Right lobe of liver (tissue), 6 donors: ENCODE measurements around the gene CDCA7. TPM values are rescaled to one million over a fixed set of nuclear protein-coding genes. Genes with fewer than 3 reads are reported as not detected.
"Not testable (repeated sequence)": the region's sequence is repeated elsewhere in the genome, so short reads cannot be mapped to it uniquely, and the experiment has no call there.

ENCODE experiments used
- ATAC-seq, 4 donors: fragments of 200-7000 bp; cut with Tn5 transposase; one replicate each; pipeline ENCODE4 v1.9.1; 2020; ENCODE audit warnings: mild to moderate bottlenecking in 4 of 4, moderate library complexity in 4 of 4
- DNase-seq, 3 donors: peaks; one replicate each; pipeline ENCODE4 v3.0.0-alpha.2; 2020
- H3K27ac ChIP-seq, 3 donors: fragments of 200-600 bp; one replicate each; pipeline ENCODE4 v1.8.0; 2022
- H3K27me3 ChIP-seq, 2 donors: fragments of 200-600 bp; one replicate each; pipeline ENCODE4 v1.8.0; 2022
- H3K36me3 ChIP-seq, 4 donors: fragments of 200-600 bp; sonication (generic) in 1 of 4; one replicate each; pipeline versions ENCODE4 v1.5.1 to v1.8.0; 2017 to 2022; ENCODE audit warnings: control low read depth in 1 of 4
- H3K4me1 ChIP-seq, 4 donors: fragments of 200-600 bp; sonication (generic) in 1 of 4; one replicate each; pipeline versions ENCODE4 v1.5.1 to v1.8.0; 2017 to 2022; ENCODE audit warnings: control low read depth in 1 of 4
- H3K4me3 ChIP-seq, 3 donors: fragments of 200-600 bp; one replicate each; pipeline ENCODE4 v1.8.0; 2022
- H3K9me3 ChIP-seq, 4 donors: fragments of 200-600 bp; sonication (generic) in 1 of 4; one replicate each; pipeline versions ENCODE4 v1.5.1 to v1.8.0; 2017 to 2022; ENCODE audit warnings: control low read depth in 1 of 4
- POLR2A ChIP-seq: fragments of 450-650 bp; IDR thresholded peaks from one replicate; pipeline ENCODE4 v1.6.1; 2017; ENCODE audit warnings: antibody characterized with exemption, mild to moderate bottlenecking
- WGBS: methylation state at CpG from one replicate; pipeline ENCODE4 v1.1.6; 2018; ENCODE audit warnings: low coverage, low lambda C conversion rate; ENCODE audit not compliant: insufficient coverage; ENCODE audit errors: missing lambda C conversion rate; 5-methylcytosine and 5-hydroxymethylcytosine counted together
- intact Hi-C, 2 donors: fragments of 100-400 bp; cut with DNase I; formaldehyde crosslinking; loops; one replicate each; pipeline versions ENCODE4 v1.11.2 to v1.14.1; 2022
- total RNA-seq, 6 experiments: library from RNA; depleted of rRNA in 2 of 6; stranded (reverse); fragments of >200 nt in 2 of 6; fragmentation: NEBNext Ultra II Directional in 3 of 6; extraction: Animal tissue kit (Norgen Biotek cat#: 25700) in 3 of 6; gene quantifications; one replicate each; pipeline versions ENCODE4 v1.1.0 to v1.2.4, GENCODE V29; 2016 to 2023
- TF ChIP-seq, protein P1 (sequence below), 4 donors: fragments of 200-600 bp in 3 of 4; fragments of 450-650 bp in 1 of 4; IDR thresholded peaks; one replicate each; pipeline versions ENCODE4 v1.5.1 to v1.8.0; 2016 to 2022; ENCODE audit warnings: antibody characterized with exemption in 4 of 4, mild to moderate bottlenecking in 2 of 4
- donor health status: DM: no; HTN: yes; CAD: no.
- donor health status: DM: no; HTN: no; CAD: no.
- donor health status: DM: no; HTN: no; CAD: no.
- donor health status: DM: no; HTN: yes; CAD: no.
- donor health status: DM: no; HTN: yes; CAD: no.

CDCA7 gene
- total RNA-seq, 6 experiments from 2014 or later: 0.09 to 0.37 (median 0.20) TPM; not detected in 1

- H3K9me3 ChIP-seq: no peaks in the 10 kb centered on the region
- H3K27me3 ChIP-seq: no peaks in the 10 kb centered on the region
- H3K27ac ChIP-seq: no peak overlapping the region
- TF ChIP-seq, protein P1, sequence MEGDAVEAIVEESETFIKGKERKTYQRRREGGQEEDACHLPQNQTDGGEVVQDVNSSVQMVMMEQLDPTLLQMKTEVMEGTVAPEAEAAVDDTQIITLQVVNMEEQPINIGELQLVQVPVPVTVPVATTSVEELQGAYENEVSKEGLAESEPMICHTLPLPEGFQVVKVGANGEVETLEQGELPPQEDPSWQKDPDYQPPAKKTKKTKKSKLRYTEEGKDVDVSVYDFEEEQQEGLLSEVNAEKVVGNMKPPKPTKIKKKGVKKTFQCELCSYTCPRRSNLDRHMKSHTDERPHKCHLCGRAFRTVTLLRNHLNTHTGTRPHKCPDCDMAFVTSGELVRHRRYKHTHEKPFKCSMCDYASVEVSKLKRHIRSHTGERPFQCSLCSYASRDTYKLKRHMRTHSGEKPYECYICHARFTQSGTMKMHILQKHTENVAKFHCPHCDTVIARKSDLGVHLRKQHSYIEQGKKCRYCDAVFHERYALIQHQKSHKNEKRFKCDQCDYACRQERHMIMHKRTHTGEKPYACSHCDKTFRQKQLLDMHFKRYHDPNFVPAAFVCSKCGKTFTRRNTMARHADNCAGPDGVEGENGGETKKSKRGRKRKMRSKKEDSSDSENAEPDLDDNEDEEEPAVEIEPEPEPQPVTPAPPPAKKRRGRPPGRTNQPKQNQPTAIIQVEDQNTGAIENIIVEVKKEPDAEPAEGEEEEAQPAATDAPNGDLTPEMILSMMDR (IDR thresholded peaks at IDR 0.05): no peak
- WGBS: 79% methylated on average over 6 of the region's 6 CpGs
- H3K4me1 ChIP-seq: no peaks in the 10 kb centered on the region
- intact Hi-C loops: no loop called here
- DNase-seq (no peak), ATAC-seq (no peak)
- no peaks in the 10 kb centered on the region for H3K36me3 ChIP-seq
- H3K4me3 ChIP-seq: no peak overlapping the region
These were observed 31.3 kb upstream of the CDCA7 start for GRCh38 chr2:173323371-173323770.

- TF ChIP-seq POLR2A: no peak
- TF ChIP-seq, protein P1 (IDR thresholded peaks at IDR 0.05): no peak
- H3K9me3 ChIP-seq: peaks cover 0 to 4% (median 0%) of the 10 kb centered on the region in 4 donors
- 64% methylated on average over 1 of the region's 1 CpG for WGBS
These were observed 27.9 kb upstream of the CDCA7 start for GRCh38 chr2:173326806-173327205.

GRCh38 chr2:173327421-173327820 lies 27.3 kb upstream of the CDCA7 start:
- Histone ChIP-seq H3K36me3 (no peaks in the 10 kb centered on the region), H3K9me3 (peaks cover 0 to 4% (median 0%) of the 10 kb centered on the region in 4 donors)

More at GRCh38 chr2:173326806-173327205, 27.9 kb upstream of the CDCA7 start:
- H3K4me3 ChIP-seq: no peak overlapping the region
- no peaks in the 10 kb centered on the region for H3K4me1 ChIP-seq
- DNase-seq (no peak), ATAC-seq (no peak)
- no peaks in the 10 kb centered on the region for H3K36me3 ChIP-seq
- intact Hi-C loops: no loop called here
- no peaks in the 10 kb centered on the region for H3K27me3 ChIP-seq
- H3K27ac ChIP-seq: no peak overlapping the region

GRCh38 chr2:173333003-173333402 lies 21.7 kb upstream of the CDCA7 start:
- ATAC-seq, intact Hi-C loops, H3K27ac ChIP-seq, H3K4me1 ChIP-seq, DNase-seq, H3K27me3 ChIP-seq, H3K4me3 ChIP-seq, H3K36me3 ChIP-seq: not testable (repeated sequence)
- 38% methylated on average over 3 of the region's 3 CpGs for WGBS
- H3K9me3 ChIP-seq: peaks cover 0 to 12% (median 2%) of the 10 kb centered on the region in 4 donors

More at GRCh38 chr2:173327421-173327820, 27.3 kb upstream of the CDCA7 start:
- no peak for TF ChIP-seq POLR2A
- TF ChIP-seq, protein P1 (IDR thresholded peaks at IDR 0.05): no peak
- Histone ChIP-seq H3K4me1 (no peaks in the 10 kb centered on the region), H3K27me3 (no peaks in the 10 kb centered on the region), H3K4me3 (no peak overlapping the region), H3K27ac (no peak overlapping the region)
- DNase-seq (no peak), ATAC-seq (no peak)
- WGBS: 84% methylated on average over 5 of the region's 5 CpGs
- intact Hi-C loops: no loop called here

DNA sequence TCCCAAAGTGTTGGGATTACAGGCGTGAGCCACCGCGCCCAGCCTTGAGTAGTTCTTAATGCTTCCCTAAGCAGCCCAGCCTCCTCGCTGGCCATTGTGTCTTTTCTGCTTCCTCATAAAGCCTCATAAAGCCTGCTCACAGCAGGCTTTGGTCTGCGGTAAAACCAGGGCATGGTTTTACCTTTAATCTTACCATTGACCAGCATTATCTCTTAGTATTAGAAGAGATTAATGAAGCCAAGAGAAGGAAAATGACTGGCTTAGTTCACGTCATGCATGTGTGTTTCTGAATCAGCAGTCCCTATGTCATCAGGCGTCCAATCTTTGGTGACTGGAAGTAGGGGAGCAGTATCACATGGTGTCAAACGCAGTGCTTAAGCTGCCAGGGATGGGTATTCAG lies 14.9 kb upstream of the CDCA7 start:
- Histone ChIP-seq H3K9me3 (no peaks in the 10 kb centered on the region), H3K27me3 (no peaks in the 10 kb centered on the region), H3K4me1 (no peaks in the 10 kb centered on the region), H3K27ac (no peak overlapping the region), H3K36me3 (no peaks in the 10 kb centered on the region), H3K4me3 (no peak overlapping the region)
- no peak for TF ChIP-seq POLR2A
- TF ChIP-seq, protein P1 (IDR thresholded peaks at IDR 0.05): no peak
- ATAC-seq: no peak
- intact Hi-C loops: no loop called here
- WGBS: 76% methylated on average over 5 of the region's 8 CpGs
- DNase-seq: no peak
